ENCODE measurements around the gene NAB1.
A peak's percentile ranks its signal among the peaks of the same experiment; 100 is the strongest.

The NAB1 gene

DNA sequence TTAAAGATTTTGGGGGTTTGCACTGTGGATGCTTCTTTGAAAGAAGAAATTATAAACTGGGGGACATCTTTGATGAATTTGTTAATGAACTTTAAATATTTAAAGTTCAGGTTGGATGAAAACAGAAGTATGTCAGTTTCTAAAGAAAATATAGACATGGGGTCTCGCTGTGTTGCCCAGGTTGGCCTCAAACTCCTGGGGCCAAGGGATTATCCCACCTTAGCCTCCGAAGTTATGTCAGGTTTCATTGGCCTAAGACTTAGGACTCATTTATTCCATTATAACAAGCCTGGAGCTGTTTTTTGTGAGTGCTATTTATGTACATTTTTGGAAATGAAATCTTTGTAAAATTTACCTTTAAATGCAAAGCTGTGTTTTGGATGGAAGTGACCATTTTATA lies 2.5 kb downstream of the NAB1 start:
- DNase-seq (ENCODE audit: low read depth) = no peak
- TF ChIP-seq, protein P1, sequence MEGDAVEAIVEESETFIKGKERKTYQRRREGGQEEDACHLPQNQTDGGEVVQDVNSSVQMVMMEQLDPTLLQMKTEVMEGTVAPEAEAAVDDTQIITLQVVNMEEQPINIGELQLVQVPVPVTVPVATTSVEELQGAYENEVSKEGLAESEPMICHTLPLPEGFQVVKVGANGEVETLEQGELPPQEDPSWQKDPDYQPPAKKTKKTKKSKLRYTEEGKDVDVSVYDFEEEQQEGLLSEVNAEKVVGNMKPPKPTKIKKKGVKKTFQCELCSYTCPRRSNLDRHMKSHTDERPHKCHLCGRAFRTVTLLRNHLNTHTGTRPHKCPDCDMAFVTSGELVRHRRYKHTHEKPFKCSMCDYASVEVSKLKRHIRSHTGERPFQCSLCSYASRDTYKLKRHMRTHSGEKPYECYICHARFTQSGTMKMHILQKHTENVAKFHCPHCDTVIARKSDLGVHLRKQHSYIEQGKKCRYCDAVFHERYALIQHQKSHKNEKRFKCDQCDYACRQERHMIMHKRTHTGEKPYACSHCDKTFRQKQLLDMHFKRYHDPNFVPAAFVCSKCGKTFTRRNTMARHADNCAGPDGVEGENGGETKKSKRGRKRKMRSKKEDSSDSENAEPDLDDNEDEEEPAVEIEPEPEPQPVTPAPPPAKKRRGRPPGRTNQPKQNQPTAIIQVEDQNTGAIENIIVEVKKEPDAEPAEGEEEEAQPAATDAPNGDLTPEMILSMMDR (conservative IDR thresholded peaks at IDR 0.05; ENCODE audit: control insufficient read depth, insufficient read depth, low read depth, low read length) = no peak
- no peak overlapping the region for H3K4me3 ChIP-seq (ENCODE audit: control insufficient read depth, low read depth, low read length)

DNA sequence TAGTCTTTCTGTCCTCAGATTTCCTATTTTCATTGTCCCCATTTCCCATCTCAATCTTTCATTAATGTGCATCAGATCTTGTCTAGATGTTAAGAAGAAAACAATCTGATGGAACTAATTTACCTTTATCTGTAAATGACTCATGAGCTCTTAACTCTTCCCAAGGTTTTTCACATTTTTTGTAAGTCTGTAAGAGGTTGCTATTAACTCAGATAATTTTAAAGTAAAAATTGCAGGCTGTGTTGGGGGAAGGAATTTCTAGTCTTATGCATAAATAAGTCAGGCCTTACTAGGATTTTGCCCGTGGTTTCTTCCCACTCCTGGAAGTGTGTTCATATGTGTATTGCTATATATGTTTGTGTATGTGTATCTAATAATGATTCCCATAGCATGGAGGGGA lies 4.3 kb downstream of the NAB1 start:
- DNase-seq (ENCODE audit: low read depth) = no peak
- TF ChIP-seq, protein P1 (conservative IDR thresholded peaks at IDR 0.05; ENCODE audit: control insufficient read depth, insufficient read depth, low read depth, low read length) = no peak
- H3K4me3 ChIP-seq (ENCODE audit: control insufficient read depth, low read depth, low read length) = no peak overlapping the region

DNA sequence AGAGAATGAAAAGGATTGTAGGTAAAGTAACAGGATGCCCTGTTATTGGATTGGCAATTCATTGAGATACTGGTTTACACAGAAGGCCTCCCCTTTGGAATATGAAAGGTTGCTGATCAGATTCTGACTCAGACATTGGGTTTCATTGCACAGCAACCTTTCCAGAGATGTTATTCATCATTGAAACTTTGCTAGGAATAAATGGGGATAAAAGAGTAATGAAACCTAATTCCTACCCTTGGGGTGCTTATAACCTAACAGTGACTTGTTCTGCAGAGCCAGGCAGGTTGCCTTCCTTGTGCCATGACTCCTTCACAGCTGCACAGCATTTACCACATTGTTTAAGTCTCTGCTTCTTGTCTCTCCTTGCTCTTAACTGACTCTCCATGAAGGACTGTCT lies 5.0 kb downstream of the NAB1 start:
- no peak overlapping the region for H3K4me3 ChIP-seq (ENCODE audit: control insufficient read depth, low read depth, low read length)
- peak; percentile 19 for DNase-seq (ENCODE audit: low read depth)
- TF ChIP-seq, protein P1 (conservative IDR thresholded peaks at IDR 0.05; ENCODE audit: control insufficient read depth, insufficient read depth, low read depth, low read length) = no peak

DNA sequence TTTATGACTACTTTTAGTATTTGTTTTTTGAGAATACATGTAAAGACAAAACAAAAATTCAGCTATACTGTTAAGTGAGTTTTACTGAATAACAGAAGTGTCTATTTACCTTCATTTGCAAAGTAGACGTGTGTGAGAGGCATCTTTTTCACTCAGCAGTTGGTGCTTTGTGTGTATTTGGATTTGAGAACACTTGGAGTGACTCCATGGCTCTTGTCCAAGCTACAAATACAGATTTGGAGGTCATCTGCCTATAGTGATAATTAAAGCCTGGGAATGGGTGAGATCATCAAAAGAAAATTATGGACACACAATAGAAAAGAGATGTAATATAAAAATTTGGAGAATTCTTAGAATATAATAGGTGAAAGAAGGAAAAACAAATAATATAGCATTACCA lies 6.2 kb downstream of the NAB1 start:
- peak; percentile 28 for DNase-seq (ENCODE audit: low read depth)
- no peak overlapping the region for H3K4me3 ChIP-seq (ENCODE audit: control insufficient read depth, low read depth, low read length)
- TF ChIP-seq, protein P1 (conservative IDR thresholded peaks at IDR 0.05; ENCODE audit: control insufficient read depth, insufficient read depth, low read depth, low read length) = no peak

DNA sequence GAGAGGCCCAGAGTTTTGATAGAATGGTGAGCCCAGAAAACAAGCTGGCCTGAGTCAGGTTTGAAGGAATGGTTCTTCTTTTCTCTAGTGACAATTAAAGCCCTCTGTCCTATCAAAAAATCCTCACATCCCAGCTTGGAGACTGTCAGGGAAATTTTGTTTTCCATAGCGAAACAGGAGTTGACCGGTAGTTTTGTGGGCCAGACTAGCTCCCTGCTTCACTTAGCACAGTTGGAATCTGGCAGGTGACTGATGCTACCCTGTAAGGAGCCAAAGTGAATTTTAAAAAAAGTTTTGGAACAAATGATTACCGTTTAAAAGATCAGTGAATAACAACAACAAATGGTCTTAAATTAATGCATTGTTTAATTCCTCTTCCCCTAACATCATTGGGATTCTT lies 6.7 kb downstream of the NAB1 start:
- DNase-seq (ENCODE audit: low read depth) = no peak
- no peak overlapping the region for H3K4me3 ChIP-seq (ENCODE audit: control insufficient read depth, low read depth, low read length)
- TF ChIP-seq, protein P1 (conservative IDR thresholded peaks at IDR 0.05; ENCODE audit: control insufficient read depth, insufficient read depth, low read depth, low read length) = no peak

DNA sequence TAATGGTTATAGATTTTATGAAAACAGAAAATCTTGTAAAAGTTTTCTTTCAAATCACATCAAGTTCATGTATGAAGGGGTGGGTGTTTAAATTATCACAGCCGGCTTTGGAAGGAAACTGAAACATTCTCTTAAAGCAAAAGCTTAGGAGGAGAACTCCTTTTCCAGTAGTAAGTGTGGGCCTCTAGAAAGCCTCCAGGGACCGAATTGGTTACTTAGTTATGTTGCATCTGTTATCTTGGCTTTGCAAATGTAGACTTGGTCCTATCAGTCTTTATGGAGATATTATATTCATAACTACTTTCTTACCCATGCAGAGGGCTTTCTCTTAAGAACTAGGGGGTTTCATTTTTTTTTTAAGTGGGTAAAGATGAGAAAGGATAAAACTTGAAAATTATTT lies 7.4 kb downstream of the NAB1 start:
- TF ChIP-seq, protein P1 (conservative IDR thresholded peaks at IDR 0.05; ENCODE audit: control insufficient read depth, insufficient read depth, low read depth, low read length) = no peak
- no peak overlapping the region for H3K4me3 ChIP-seq (ENCODE audit: control insufficient read depth, low read depth, low read length)

More for the DNA sequence above, 7.4 kb downstream of the NAB1 start:
- no peak for DNase-seq (ENCODE audit: low read depth)

Measured in fibroblast of mammary gland (primary cell).